Peyer's patch (tissue), 4 donors: ENCODE measurements around the gene TOGARAM2. TPM values are rescaled to one million over a fixed set of nuclear protein-coding genes. Genes with fewer than 3 reads are reported as not detected.

Experiments
- DNase-seq, 3 donors: peaks; one replicate each; pipeline ENCODE4 v3.0.0-alpha.2; 2017 to 2019
- H3K27ac ChIP-seq, 4 donors: fragments of 200-600 bp; sonication (generic); one replicate each; pipeline ENCODE4 v1.5.1; 2016 to 2019
- H3K27me3 ChIP-seq, 2 donors: fragments of 200-600 bp; sonication (generic); one replicate each; pipeline ENCODE4 v1.5.1; 2019
- H3K36me3 ChIP-seq, 3 donors: fragments of 200-600 bp; sonication (generic); one replicate each; pipeline ENCODE4 v1.5.1; 2016 to 2019
- H3K4me1 ChIP-seq, 4 donors: fragments of 200-600 bp; sonication (generic); one replicate each; pipeline ENCODE4 v1.5.1; 2016 to 2019
- H3K4me3 ChIP-seq, 4 donors: fragments of 200-600 bp; sonication (generic); 1 replicate in 3 of 4; 2 replicates in 1 of 4; pipeline ENCODE4 v1.5.1; 2016 to 2019; ENCODE audit warnings: mild to moderate bottlenecking in 1 of 4
- H3K9me3 ChIP-seq, 4 donors: fragments of 200-600 bp; sonication (generic); one replicate each; pipeline ENCODE4 v1.5.1; 2016 to 2019; ENCODE audit warnings: mild to moderate bottlenecking in 1 of 4
- POLR2A ChIP-seq, 2 donors: fragments of 450-650 bp; IDR thresholded peaks; one replicate each; pipeline ENCODE4 v1.5.1; 2017; ENCODE audit warnings: antibody characterized with exemption in 2 of 2, mild to moderate bottlenecking in 2 of 2, moderate library complexity in 2 of 2
- total RNA-seq, 4 donors: library from RNA; depleted of rRNA; stranded (reverse); fragments of >200 nt; gene quantifications; one replicate each; pipeline ENCODE4 v1.1.0, GENCODE V29; 2016
- TF ChIP-seq, protein P1 (sequence below), 6 experiments: fragments of 450-650 bp in 4 of 6; fragments of 200-600 bp in 2 of 6; sonication (generic) in 1 of 6; IDR thresholded peaks; one replicate each; pipeline ENCODE4 v1.5.1; 2017 to 2019; ENCODE audit warnings: antibody characterized with exemption in 6 of 6, mild to moderate bottlenecking in 3 of 6, moderate library complexity in 1 of 6

TOGARAM2 gene
- total RNA-seq, 4 donors from 2014 or later, result under 0.01 to 1.1 (median 0.22) TPM

DNA sequence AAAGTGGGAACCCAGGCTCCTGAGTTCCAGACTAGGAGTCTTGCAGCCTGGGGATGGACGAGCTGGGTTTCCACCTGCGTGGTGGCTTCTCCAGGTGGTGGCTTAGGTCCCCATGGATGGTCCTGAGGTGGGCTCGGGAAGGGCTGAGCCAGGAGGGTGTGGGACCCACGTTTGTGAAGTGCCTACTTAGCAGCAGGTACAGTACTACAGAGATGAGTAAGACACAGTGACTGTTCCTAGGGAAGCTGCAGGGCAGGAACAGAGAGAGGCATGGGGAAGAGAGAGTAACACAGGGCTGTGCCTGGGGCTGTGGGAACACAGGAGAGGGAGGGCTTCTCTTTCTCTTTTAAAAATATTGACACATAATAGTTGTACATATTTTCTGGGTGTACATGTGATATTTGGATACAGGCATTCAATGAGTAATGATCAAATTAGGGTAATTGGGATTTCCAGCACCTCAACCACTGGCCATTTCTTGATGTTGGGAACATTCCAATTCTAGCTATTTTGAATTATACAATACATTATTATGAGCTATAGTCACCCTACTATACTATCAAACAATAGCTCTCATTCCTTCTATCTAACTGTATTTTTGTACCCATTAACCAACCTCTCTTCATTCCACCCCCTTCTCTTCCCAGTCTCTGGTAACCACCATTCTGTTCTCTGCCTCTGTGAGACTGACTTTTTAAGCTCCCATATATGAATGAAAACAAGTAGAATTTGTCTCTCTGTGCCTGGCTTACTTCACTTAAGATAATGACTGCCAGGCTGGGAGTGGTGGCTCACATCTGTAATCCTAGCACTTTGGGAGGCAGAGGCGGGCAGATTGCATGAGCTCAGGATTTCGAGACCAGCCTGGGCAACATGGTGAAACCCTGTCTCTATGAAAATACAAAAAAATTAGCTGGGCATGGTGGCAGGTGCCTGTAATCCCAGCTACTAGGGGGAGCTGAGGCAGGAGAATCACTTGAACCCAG is 15.0 kb downstream of the TOGARAM2 start:
- no peaks in the 10 kb centered on the region for H3K36me3 ChIP-seq

DNA sequence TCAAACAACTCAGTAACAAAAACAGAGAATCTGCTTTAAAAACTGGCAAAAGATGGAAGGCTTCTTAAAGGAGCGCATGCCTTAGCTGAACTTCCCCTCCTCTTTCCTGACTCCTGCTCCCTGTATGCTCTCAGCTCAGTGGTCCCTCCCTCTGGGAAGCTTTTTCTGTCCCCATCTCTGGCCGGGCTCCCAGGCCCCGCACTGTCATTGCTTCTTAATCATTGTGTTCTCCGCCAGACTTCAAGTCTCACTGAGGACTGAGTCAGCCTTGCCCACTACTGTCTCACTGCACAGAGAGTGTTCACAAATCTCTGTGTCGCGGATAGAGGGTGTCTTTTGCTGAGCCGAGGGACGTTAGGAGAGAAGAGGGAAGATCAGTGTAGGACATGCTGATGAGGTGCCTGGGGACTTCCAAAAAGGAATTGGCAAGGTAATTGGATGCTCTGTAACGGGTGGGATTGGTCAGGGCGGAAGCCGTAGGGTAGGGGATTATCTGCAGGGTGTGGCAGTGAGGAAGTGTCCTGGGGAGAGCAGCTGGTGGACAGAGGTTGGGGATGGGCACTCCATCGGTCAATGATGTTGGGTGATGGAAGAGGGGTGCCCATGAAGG is 16.2 kb downstream of the TOGARAM2 start:
- DNase-seq, result no peak
- H3K36me3 ChIP-seq, result no peaks in the 10 kb centered on the region
- peaks cover 0 to 10% (median 3%) of the 10 kb centered on the region in 4 donors for H3K4me1 ChIP-seq
- H3K9me3 ChIP-seq, result no peaks in the 10 kb centered on the region
- H3K27me3 ChIP-seq, result no peaks in the 10 kb centered on the region
- TF ChIP-seq, protein P1, sequence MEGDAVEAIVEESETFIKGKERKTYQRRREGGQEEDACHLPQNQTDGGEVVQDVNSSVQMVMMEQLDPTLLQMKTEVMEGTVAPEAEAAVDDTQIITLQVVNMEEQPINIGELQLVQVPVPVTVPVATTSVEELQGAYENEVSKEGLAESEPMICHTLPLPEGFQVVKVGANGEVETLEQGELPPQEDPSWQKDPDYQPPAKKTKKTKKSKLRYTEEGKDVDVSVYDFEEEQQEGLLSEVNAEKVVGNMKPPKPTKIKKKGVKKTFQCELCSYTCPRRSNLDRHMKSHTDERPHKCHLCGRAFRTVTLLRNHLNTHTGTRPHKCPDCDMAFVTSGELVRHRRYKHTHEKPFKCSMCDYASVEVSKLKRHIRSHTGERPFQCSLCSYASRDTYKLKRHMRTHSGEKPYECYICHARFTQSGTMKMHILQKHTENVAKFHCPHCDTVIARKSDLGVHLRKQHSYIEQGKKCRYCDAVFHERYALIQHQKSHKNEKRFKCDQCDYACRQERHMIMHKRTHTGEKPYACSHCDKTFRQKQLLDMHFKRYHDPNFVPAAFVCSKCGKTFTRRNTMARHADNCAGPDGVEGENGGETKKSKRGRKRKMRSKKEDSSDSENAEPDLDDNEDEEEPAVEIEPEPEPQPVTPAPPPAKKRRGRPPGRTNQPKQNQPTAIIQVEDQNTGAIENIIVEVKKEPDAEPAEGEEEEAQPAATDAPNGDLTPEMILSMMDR (IDR thresholded peaks at IDR 0.05), result no peak
- TF ChIP-seq POLR2A (IDR thresholded peaks at IDR 0.05), result no peak
- no peak overlapping the region for H3K4me3 ChIP-seq
- no peak overlapping the region for H3K27ac ChIP-seq

More for the DNA sequence above, 15.0 kb downstream of the TOGARAM2 start:
- Histone ChIP-seq H3K27ac (no peak overlapping the region), H3K4me3 (no peak overlapping the region), H3K27me3 (no peaks in the 10 kb centered on the region), H3K4me1 (peaks cover 0 to 10% (median 3%) of the 10 kb centered on the region in 4 donors), H3K9me3 (no peaks in the 10 kb centered on the region)
- no peak for DNase-seq
- no peak for TF ChIP-seq POLR2A (IDR thresholded peaks at IDR 0.05)
- TF ChIP-seq, protein P1 (IDR thresholded peaks at IDR 0.05), result no peak

DNA sequence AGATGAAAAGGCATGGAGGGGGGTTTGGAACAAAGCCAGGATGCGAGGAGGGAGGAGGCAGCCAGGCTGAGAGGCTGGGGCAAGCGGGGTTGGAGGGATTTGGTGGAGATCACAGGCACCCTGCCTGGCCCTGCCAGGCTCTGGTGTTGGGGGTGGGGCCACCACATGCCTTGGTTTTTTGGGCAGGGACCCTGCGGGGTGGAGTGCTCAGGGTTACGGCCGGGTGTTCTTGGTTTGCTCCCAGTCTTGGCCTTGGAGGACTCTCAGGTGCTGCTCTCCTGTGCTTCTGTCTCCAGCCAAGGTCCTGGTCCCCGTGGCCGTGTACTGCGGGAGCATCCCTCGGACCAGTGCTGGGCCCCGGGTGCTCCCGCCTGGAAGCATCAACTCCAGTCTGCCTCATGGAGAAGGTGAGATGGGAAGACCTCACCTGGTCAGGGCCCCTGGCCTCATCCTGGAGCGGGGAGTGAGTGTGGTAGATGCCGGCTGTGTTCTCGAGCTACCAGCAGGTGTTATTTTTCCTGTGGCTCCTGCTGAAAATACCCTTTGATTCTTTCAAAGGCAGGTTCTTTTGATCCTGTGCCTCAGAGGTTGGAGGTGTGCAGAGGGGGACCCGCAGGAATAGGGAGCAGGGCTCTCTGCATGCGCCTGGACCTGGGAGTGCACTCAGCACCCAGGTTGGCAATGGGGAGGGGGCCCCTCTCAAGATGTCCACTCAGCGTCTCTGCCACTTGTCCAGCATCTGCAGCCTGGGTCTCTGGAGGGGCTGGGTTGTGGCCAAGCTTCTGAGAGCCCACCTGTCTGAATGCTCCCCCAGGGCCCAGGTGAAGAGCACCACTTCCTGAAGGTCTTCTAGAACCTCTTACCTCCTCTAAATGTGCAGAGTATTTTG is 17.0 kb downstream of the TOGARAM2 start:
- TF ChIP-seq POLR2A (IDR thresholded peaks at IDR 0.05), result no peak
- no peaks in the 10 kb centered on the region for H3K27me3 ChIP-seq

DNA sequence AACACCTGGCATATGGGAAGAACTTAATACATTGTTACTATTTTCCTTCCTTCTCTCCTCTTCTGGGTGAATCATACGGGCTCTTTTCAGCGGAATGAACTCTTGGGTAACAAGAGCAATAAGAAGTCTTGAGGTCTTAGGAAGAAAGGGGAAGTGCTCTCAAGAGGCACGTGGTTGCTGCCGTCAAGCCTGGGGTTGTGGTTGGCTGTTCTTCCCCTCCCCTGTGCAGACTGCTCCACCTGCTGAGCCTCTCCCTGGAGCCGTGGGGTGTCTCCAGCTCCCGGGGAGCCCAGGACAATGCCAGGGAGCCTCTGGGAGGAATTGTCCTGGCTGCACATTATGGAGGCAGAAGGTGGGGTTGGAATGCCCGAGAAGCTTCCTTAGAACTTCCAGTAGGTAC is 19.4 kb downstream of the TOGARAM2 start:
- Histone ChIP-seq H3K4me3 (no peak overlapping the region), H3K27me3 (no peaks in the 10 kb centered on the region), H3K27ac (peak overlapping the region in 3 of 4 donors; percentile 1 to 42 (median 19)), H3K36me3 (no peaks in the 10 kb centered on the region), H3K9me3 (no peaks in the 10 kb centered on the region), H3K4me1 (peaks cover 0 to 6% (median 0%) of the 10 kb centered on the region in 4 donors)
- TF ChIP-seq, protein P1 (IDR thresholded peaks at IDR 0.05), result no peak
- TF ChIP-seq POLR2A (IDR thresholded peaks at IDR 0.05), result no peak
- DNase-seq, result peak in 2 of 3 donors; percentile 72 to 86

More for the DNA sequence above, 17.0 kb downstream of the TOGARAM2 start:
- no peaks in the 10 kb centered on the region for H3K9me3 ChIP-seq
- no peak overlapping the region for H3K4me3 ChIP-seq
- no peak for DNase-seq
- H3K27ac ChIP-seq, result no peak overlapping the region
- peaks cover 0 to 8% (median 3%) of the 10 kb centered on the region in 4 donors for H3K4me1 ChIP-seq
- H3K36me3 ChIP-seq, result no peaks in the 10 kb centered on the region

DNA sequence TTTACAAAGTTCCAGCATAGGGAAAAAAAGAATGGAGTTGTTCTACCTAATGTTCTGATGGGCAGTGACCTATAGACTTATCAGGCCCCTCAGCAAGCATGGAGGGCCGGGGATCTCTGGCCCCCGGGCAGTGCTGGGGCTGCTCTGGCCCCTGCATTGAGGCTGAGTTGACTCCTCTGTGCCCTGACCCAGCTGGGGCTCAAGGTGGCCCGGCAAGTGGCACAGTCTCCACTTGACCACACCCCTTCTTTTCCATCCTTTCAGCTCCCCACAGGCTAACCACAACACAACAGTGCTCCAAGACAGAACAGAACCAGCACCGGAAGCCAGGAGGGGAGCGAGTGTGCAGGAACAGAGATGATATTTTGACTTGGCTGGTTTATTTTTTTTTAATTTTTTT is 19.9 kb downstream of the TOGARAM2 start:
- peak in 1 of 3 donors; percentile 25 for DNase-seq
- H3K9me3 ChIP-seq, result no peaks in the 10 kb centered on the region
- H3K36me3 ChIP-seq, result no peaks in the 10 kb centered on the region
- H3K27ac ChIP-seq, result peak overlapping the region in 2 of 4 donors; percentile 1 to 42
- TF ChIP-seq, protein P1 (IDR thresholded peaks at IDR 0.05), result no peak
- no peak for TF ChIP-seq POLR2A (IDR thresholded peaks at IDR 0.05)
- H3K27me3 ChIP-seq, result no peaks in the 10 kb centered on the region
- H3K4me3 ChIP-seq, result no peak overlapping the region
- peaks cover 0 to 6% (median 0%) of the 10 kb centered on the region in 4 donors for H3K4me1 ChIP-seq
